Erythroblast (primary cell): Measurements from ENCODE around the gene AKAP13.
"Not testable (repeated sequence)": the region's sequence is repeated elsewhere in the genome, so short reads cannot be mapped to it uniquely, and the experiment has no call there.

Experiments used
- GATA1 ChIP-seq: IDR thresholded peaks from 2 replicates; pipeline ENCODE4 v1.6.1; 2011; ENCODE audit warnings: low read depth, mild to moderate bottlenecking, control low read depth, low read length, moderate library complexity
- POLR2A ChIP-seq: IDR thresholded peaks from 2 replicates; pipeline ENCODE4 v1.6.1; 2011; ENCODE audit warnings: mild to moderate bottlenecking, low read length

DNA sequence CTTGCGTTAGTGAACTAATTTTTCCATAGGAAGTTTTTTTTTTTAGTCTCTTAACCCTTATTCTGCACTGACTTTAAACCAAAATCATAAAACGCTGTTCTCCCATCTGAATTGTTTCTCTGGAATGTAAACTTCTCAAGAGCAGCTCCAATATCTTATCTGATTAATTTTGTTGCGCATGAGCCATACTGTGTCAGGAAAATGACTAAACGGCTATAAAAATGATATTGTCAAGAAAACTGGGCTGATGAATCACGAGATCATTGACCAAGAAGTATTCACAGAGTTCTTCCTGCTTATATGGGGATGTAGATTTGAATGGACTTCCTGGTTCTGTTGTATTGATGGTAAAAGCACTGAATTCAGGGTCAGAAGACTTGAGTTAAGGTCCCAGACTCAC, 37.0 kb upstream of the AKAP13 start:
- not testable (repeated sequence) for TF ChIP-seq POLR2A, GATA1
